Uterus (tissue), 2 donors: ENCODE results near the gene DMXL1.

Experiments used
- CTCF ChIP-seq, 4 experiments: fragments of 200-600 bp in 2 of 4; fragments of 450-650 bp in 2 of 4; sonication (generic) in 2 of 4; IDR thresholded peaks; one replicate each; pipeline ENCODE4 v1.5.1; 2016 to 2019; ENCODE audit warnings: antibody characterized with exemption in 4 of 4, mild to moderate bottlenecking in 2 of 4, moderate library complexity in 1 of 4
- POLR2A ChIP-seq, 2 donors: fragments of 450-650 bp; IDR thresholded peaks; one replicate each; pipeline ENCODE4 v1.6.1; 2016; ENCODE audit warnings: antibody characterized with exemption in 2 of 2, mild to moderate bottlenecking in 1 of 2, moderate library complexity in 1 of 2

- TF ChIP-seq CTCF (IDR thresholded peaks at IDR 0.05) = no peak
- TF ChIP-seq POLR2A (IDR thresholded peaks at IDR 0.05) = no peak
These were observed 87.3 kb downstream of the DMXL1 start for GRCh38 chr5:119158144-119158543.
